ENCODE data around the gene DPP8.
"Not testable (repeated sequence)": the region's sequence is repeated elsewhere in the genome, so short reads cannot be mapped to it uniquely, and the experiment has no call there.

Gene DPP8

GRCh38 chr15:65524226-65524625, 6.7 kb upstream of the DPP8 start:
- no peak for DNase-seq (ENCODE audit: low read depth)

- DNase-seq (ENCODE audit: low read depth) = no peak
These were observed 3.9 kb upstream of the DPP8 start for GRCh38 chr15:65521350-65521749.

GRCh38 chr15:65518633-65519285, 1.3 kb upstream of the DPP8 start:
- DNase-seq (ENCODE audit: low read depth) = no peak

- no peak for DNase-seq (ENCODE audit: low read depth)
These were observed 348 bp upstream of the DPP8 start for GRCh38 chr15:65517866-65518207.

- DNase-seq (ENCODE audit: low read depth) = no peak
These were observed 4.6 kb downstream of the DPP8 start for GRCh38 chr15:65512807-65513416.

- no peak for DNase-seq (ENCODE audit: low read depth)
These were observed 5.3 kb downstream of the DPP8 start for GRCh38 chr15:65512189-65512588.

- no peak for DNase-seq (ENCODE audit: low read depth)
These were observed 8.2 kb downstream of the DPP8 start for GRCh38 chr15:65509321-65509720.

GRCh38 chr15:65494076-65494475, 23.4 kb downstream of the DPP8 start:
- no peak for DNase-seq (ENCODE audit: low read depth)

GRCh38 chr15:65484876-65485275, 32.6 kb downstream of the DPP8 start:
- DNase-seq (ENCODE audit: low read depth) = no peak

- DNase-seq (ENCODE audit: low read depth) = no peak
These were observed 40.6 kb downstream of the DPP8 start for GRCh38 chr15:65476903-65477302.

- no peak for DNase-seq (ENCODE audit: low read depth)
These were observed 46.6 kb downstream of the DPP8 start for GRCh38 chr15:65470866-65471265.

GRCh38 chr15:65468229-65468909, 49.1 kb downstream of the DPP8 start:
- DNase-seq (ENCODE audit: low read depth) = no peak

- no peak for DNase-seq (ENCODE audit: low read depth)
These were observed 50.6 kb downstream of the DPP8 start for GRCh38 chr15:65466901-65467300.

- DNase-seq (ENCODE audit: low read depth) = not testable (repeated sequence)
These were observed 54.4 kb downstream of the DPP8 start for GRCh38 chr15:65463096-65463495.

- no peak for DNase-seq (ENCODE audit: low read depth)
These were observed 56.6 kb downstream of the DPP8 start for GRCh38 chr15:65460741-65461347.

- DNase-seq (ENCODE audit: low read depth) = not testable (repeated sequence)
These were observed 62.2 kb downstream of the DPP8 start for GRCh38 chr15:65455256-65455655.

GRCh38 chr15:65451989-65452388, 65.5 kb downstream of the DPP8 start:
- DNase-seq (ENCODE audit: low read depth) = no peak

- DNase-seq (ENCODE audit: low read depth) = no peak
These were observed 66.9 kb downstream of the DPP8 start for GRCh38 chr15:65450556-65450955.

- DNase-seq (ENCODE audit: low read depth) = no peak
These were observed 70.3 kb downstream of the DPP8 start for GRCh38 chr15:65447145-65447544.

- no peak for DNase-seq (ENCODE audit: low read depth)
These were observed 83.3 kb downstream of the DPP8 start for GRCh38 chr15:65434201-65434600.

- no peak for DNase-seq (ENCODE audit: low read depth)
These were observed 85.8 kb downstream of the DPP8 start for GRCh38 chr15:65431731-65432130.

- no peak for DNase-seq (ENCODE audit: low read depth)
These were observed 91.2 kb downstream of the DPP8 start for GRCh38 chr15:65426216-65426853.

- DNase-seq (ENCODE audit: low read depth) = no peak
These were observed 92.8 kb downstream of the DPP8 start for GRCh38 chr15:65424683-65425082.

All from stimulated activated CD8-positive, alpha-beta memory T cell treated with anti-CD3 and anti-CD28 coated beads, Interleukin-15, amount 100 ng/mL, for 24 hours (primary cell).